HG02610 (cell line): ENCODE data around the gene PNPLA3.
"Not testable (repeated sequence)": the region's sequence is repeated elsewhere in the genome, so short reads cannot be mapped to it uniquely, and the experiment has no call there.

ENCODE experiments used
- ATAC-seq: cut with Tn5 transposase; IDR thresholded peaks from one replicate; pipeline ENCODE4 v1.9.1; 2021; ENCODE audit warnings: mild to moderate bottlenecking, moderate library complexity; ENCODE audit not compliant: unreplicated experiment

PNPLA3 gene

DNA sequence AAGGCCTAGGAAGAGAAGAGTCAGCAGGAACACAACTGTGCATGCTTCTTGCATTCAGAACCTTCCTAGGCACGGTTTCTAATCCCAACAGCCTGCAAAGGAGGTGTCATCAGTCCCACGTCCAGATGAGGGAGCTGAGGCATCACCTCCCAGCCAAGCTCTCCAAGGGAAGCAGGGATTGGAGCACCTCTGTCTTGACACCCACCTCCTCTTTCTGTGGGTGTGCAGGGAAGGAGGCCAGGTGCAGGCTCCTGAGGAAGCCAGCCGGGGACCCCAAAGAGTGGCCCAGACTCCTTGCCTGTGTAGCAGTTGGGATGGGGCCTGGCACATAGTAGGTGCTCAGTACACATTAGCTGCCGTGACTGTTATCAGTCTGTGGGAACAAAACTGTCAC lies 33.7 kb upstream of the PNPLA3 start:
- ATAC-seq, result no peak

DNA sequence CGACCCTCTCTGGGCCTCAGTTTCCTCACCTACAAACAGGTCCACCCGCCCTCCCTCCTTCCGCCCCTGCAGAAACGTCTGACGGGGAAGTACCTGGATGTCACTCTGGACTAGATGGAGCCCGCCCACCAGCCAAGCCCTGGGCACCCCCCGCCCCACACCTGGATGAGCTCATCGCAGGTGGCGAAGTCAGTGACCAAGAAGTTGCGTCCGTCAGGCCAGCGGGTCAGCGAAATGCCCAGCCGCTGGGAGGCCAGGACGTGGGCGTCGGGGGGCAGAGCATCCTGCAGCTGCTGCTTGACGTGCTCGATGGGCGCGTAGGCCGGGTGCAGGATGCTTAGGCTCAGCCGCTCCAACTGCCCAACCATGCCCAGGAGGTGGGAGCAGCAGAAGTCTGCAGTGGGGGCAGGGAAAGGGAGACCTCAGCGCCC lies 32.7 kb upstream of the PNPLA3 start:
- ATAC-seq, result no peak

DNA sequence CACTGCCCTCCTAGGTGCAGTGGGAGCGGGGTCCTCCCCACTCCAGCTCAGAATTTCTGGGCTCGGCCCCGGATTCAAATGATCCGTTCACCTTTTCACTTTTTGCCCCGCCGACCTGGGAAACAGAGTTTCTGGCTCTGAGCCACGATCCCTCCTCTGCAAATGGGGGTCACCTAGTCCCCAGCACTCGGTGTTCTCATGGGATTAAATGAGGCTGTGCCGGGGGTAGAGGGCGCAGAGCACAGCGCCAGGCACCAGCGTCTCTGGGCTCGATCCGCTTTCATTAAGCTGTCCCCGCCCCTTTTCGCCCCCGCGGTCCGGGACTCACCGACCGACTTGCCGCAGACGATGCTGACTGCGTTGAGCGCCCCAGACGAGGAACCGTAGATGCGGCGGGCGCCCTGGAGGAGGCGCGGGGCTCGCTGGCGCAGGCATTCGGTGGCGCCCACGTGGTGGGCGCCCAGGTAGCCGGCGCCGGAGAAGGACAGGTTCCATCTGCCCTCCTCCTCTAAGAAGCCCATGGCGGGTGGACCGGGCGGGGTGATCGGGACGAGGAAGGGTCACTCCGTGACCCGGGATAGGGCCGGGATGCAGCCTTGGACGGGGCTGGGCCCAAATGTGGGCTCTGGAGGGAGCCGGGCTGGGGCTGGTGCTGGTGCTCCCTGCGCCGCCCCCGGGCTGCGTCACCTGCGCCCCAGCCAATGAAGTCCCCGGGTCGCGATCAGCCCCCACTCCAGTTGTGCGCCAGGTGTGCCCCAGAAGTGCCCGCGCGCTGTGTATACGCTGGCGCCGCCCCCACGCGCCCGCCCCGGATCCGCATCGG lies 32.0 kb upstream of the PNPLA3 start, which contains the start of gene PNPLA5:
Gene PNPLA5 (minus strand): TSS at position 654 of the 823 bp plus-strand sequence. CDS start 133 bp downstream, at position 521.
- ATAC-seq, result no peak

DNA sequence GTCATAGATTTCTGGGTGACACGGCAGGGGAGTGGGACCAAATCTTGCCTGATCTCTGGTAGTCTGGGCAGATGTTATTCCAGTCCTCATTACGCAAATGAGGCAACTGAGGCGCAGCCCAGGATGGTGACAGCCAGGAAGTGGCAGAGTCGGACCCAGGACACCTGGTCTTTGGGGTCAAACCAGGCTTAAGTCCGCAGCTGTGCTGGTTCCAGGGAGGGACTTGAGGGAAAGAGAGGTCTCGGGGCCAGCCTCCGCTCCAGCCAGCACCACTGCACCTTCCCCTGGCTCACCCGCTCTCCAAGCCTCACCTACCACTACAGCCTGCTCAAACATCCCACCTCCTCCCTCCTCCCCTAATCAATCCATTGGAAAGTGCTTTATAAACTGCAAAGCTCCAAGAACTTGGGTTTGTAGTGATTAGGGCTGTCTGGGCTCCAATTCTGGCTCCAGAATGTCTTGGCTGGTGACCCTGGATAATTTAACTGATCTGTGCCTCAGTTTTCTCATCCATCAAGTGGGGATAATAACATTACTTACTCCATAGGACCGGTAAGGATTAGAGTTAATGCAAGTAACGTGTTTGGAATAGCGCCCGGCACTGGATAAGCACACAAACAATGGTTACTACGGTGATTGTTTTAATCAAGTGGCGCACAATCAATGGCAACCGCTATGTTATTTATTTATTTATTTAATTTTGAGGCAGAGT lies 31.3 kb upstream of the PNPLA3 start:
- ATAC-seq, result no peak

DNA sequence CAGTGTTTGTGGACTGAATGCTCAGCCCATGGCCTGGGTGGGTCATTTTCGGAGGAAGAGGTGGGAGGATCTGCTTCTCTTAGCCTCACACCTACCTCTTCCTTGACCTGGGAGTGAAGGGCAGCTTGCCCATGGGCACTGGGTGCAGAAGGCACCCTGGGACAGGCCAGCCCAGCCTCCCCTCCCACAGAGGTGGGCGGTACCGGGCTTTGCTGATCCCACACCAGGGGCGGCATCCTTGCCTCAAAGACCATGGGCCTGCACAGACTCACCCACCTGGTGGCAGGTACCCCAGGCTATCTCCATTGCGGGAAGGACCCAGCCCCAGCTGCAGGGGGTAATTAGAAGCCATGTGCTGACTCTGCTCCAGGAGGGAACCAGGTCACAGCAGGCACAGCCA lies 30.3 kb upstream of the PNPLA3 start:
- no peak for ATAC-seq

DNA sequence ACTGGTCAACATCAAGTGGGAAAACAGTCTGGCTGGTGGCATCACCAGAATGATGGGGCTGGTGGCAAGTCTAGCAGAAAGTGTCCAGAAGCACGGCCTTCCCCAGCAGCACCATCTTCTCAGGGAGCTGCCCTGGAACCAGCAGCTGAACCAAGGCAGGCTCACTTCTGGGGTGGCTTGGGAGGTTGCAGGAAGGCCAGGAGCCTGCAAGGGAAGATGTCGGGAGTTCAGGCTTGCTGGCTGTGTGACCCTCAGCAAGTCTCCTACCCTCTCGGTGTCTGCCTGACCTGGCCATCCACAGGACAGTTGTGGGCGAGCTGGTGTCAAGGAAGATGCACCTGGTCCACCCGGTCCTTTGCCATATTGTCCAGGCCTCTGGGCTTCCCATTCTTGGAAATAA lies 29.5 kb upstream of the PNPLA3 start:
- no peak for ATAC-seq

DNA sequence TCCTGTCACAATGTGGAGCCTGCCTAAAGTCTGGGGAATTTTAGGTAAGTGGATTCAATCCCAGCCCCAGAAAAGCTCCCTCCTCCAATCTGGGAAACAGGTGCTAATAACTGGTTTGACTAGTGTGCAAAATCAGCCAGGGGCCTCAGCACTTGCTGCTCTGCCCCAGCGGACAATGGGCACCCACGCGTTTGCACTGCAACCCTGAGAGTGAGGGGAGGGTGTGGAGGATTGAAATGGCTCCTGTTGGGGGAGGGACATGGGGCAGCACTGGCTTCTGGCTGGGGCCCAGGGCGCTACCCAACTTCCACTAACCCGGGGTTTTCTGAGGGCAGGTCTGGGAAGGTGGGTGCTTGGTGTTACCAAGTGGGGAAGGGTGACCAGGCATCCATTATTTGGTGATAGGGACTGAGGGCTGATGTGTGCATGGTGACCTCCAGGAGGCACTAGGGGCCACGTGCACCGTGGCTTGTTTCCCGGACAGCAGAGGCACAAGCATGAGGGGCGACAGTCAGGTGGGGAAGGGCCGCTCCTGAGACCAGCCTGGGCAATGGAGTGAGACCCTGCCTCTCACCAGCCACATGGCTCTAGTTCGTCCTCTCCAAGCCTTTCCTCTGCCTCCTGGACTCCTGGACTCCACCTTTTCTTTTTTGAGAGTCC lies 27.5 kb upstream of the PNPLA3 start:
- ATAC-seq, result no peak

DNA sequence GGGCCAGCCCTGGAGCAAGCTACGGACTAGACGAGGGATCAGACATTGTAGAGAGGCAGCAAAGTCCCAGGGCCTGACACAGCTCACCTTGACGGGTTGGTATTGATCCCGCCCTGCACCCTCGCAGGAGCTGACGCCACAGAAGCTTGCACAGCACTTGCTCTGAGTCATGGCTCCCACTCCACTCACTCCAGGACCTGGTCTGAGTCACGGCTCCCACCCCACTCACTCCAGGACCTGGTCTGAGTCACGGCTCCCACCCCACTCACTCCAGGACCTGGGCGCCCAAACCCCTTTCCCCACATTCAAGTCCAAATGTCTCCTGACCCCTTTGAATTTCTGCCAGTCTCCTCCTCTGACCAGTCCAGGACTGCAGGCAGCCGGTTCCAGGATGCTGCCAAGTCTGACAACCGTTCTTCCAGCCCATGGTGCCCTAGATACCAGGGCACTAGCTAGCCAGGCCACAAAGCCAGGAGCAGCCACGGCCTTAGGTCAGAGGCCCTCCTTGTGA lies 25.8 kb upstream of the PNPLA3 start:
- ATAC-seq, result no peak

DNA sequence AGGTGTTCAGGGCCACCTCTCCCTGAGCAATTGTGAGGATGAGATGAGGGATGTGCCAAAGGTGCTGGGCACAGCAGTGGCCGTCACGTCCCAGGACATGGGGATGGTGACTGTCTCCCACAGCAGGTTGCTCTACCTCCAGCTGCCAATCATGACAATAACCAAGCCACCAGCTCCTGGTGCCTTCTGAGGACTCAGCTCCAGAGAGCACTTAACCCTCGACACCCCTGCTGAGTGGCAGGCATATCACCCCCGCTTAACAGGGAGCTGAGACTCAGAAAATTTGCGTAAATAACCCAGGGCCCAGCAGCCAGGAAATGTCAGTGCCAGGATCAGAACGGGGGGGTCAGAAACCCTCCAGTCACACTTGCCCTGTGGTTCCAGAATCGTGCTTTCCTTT lies 23.4 kb upstream of the PNPLA3 start:
- ATAC-seq, result no peak

DNA sequence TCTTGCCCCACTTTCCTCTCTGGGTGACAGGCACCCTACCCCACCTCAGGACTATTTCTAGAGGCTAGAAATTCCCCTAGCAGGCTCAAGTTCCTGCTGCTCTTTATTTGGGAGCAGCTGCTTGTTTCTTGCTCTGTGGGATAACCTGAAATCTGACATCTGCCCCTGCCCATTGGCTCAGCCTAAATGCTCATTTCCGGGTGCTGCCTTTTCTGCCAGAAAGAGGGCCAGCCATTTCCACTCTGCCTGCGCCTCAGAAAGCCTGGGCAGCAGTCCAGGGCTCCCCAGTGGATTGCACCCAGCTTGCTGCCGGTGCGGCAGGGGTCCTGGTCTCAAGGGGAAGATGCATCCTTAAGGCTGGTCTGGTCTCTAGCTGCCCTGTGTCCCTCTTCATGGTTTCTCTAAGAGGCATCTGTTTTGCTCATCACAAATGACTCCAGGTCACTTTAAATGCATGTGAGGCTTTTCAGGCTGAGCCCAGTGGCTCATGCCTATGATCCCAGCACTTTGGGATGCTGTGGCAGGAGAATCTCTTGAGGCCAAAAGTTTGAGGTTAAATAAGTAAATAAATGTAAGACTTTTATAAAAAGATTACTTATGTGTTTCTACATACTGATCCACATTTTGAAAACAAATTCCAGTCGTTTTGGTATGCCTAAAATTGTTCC lies 21.5 kb upstream of the PNPLA3 start:
- no peak for ATAC-seq

DNA sequence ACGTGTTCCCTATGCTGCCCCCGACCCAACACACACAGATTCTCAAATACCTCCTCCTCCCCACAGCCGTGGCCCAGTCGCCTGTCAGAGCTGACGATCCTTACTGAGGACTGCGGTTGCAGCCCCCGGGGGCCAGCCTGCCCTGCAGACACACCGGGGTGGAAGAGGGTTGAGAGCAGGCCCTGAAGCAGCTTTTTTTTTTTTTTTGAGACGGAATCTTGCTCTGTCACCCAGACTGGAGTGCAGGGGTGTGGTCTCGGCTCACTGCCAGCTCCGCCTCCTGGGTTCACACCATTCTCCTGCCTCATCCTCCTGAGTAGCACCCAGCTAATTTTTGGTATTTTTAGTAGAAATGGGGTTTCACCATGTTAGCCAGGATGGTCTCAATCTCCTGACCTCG lies 20.6 kb upstream of the PNPLA3 start:
- not testable (repeated sequence) for ATAC-seq

DNA sequence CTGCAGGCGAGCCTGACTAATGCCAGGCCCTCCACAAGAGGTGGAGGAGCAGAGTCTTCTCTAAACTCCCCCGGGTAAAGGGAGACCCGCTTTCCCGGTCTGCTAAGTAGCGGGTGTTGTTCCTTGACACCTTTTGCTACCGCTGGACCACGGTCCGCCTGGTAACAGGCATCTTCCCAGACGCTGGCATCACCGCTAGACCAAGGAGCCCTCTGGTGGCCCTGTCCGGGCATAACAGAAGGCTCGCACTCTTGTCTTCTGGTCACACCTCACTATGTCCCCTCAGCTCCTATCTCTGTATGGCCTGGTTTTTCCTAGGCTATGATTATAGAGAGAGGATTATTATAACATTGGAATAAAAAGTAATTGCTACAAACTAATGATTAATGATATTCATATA lies 19.2 kb upstream of the PNPLA3 start:
- ATAC-seq, result not testable (repeated sequence)

DNA sequence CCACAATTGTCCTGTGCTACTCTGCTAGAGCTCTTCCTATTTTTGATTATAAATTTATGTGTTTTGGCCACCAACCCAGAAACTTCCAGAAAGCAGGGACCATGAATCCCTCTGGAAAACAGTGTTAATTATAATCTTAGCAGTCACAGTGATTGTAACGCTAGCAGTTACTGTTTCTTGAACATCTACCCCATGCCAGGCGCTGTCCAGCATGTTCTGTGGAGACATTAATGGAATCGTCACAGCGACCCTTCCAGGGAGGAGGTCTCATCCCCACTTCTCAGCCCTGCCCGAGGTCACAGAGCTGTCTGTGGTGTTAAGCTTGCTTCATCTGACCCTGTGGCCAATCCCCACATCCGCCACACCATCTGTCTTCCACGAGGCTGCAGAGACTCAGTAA lies 17.9 kb upstream of the PNPLA3 start:
- no peak for ATAC-seq

DNA sequence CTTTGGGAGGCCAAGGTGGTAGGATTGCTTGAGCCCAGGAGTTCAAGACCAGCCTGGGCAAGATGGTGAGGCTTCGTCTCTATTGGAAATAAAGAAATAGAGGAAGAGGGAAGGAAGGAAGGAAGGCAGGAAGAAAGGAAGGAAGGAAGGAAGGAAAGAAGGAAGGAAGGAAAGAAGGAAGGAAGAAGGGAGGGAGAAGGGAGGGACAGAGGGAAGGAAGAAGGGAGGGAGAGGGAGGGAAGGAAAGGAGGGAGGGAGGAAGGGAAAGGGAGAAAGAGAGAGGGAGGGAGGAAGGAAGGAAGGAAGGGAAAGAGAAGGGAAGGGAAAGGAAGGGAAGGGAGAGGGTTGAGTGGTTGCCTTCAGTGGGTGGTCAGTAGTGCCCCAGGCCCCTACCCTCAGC lies 13.9 kb upstream of the PNPLA3 start:
- ATAC-seq, result no peak

DNA sequence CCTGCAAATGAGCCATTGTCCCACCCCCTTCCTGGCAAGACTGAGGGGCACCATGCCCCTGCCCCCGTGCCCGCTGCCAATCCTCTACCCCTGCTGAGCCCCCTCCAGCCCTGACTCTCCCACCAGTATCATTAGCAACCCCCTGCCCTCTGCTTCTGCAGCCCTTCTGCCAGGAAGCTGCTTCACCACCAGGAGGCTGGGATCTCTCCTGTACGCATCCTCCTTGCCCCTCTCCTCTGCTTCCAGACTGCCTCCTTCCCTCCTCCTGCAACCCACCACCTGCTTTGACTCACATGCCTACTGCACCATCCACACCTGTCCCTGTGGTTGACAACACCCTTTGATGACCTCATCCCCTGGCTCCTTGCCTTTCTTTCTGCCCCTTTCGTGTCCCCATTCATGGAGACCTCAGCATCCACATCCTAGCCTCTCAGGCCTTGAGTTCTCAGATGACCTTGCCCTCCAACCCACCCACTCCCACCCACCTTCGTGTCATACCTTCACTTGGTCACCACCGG lies 13.4 kb upstream of the PNPLA3 start:
- ATAC-seq, result no peak

DNA sequence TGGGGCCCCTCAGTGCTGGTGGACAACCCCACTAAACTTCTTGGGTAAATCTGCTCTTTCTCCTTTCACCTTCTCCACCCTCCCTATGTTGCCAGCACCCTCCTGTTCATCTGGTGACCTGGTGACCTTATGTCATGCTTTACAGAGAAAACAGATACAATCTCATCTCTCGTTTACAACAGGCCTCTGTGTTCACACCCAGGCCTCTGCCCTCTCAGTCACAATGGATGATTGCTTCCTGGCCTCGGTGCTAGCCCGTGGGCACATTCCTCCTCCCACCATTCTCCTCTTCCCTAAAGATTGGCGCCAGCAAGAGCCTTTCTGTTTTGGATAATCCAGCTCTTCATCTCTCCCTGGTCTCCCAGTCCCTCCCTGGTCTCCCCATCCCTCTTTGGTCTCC lies 12.3 kb upstream of the PNPLA3 start:
- no peak for ATAC-seq

DNA sequence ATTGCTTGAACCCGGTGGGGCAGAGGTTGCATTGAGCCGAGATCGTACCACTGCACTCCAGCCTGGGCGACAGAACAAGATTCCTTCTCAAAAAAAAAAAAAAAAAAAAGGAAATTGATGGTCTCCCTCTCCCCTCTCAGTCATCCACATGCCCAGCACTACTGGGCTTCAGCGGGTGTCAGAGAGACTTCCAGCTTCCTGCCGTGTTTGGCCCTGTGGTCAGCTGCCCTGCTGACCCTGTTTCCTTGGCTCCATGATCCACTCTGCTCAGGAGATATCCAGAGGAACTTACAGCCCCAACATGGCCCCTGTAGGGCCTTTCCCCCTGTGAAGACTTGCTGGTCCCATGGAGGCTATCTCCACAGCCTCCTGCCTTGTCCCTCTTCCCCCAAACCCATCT lies 6.1 kb upstream of the PNPLA3 start:
- no peak for ATAC-seq

DNA sequence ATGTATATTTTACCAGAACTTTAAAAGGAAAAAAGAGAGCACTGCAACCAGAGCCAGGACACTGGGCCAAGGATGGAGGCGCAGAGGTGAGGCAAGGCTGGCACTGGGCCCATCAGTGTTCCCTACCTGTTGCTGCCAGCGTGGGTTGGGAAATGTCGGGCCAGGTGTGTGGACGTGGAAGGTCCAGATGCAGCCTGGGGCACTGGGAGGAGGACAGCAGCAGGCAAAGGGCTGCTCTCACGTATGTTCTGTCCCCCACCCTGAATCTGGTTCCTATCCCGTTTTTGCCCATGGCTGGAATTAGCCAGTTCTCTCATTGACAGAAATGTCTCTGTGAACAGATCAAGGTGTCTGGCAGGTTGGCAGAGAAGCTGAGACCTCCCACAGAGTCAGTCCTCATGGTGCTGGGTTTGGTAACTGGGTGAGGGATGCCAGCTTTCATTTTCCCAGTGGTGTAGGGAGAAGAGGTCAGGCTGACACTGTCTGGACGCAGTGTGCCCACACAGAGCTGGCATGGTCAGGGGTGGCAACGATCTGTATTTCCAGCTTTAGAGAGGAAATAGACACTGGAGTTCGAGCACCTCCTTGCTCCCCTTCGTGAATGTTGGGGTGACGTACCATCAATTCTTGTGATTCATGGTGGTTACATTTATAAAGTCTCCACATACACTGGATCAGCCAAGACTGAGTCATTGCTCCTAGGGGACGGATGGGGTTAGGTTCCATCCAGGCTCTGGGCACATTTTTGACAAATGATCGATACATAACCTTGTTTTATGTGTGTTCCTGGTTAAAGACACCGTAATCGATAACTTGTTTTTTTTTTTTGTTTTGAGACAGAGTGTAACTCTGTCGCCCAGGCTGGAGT lies 4.3 kb upstream of the PNPLA3 start:
- no peak for ATAC-seq

DNA sequence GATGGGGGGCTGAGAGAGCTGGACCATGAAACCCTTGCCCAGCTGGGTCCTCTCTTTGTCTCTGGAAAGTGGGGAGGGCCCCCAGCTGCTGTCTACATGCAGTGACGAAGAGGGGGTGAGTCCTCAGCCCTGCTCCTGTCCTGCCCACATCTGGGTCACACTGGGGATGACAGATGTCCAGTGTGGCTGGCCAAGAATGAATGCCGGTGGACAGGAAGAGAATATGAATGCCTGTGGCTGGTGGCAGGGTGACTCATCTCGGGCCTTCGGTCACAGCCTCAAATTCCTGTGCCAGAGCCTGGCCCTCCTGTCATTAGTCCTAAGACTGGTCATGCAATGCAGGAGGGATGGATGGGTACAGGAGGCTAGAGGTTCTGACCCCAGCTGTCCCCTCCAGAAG lies 2.2 kb upstream of the PNPLA3 start:
- no peak for ATAC-seq

DNA sequence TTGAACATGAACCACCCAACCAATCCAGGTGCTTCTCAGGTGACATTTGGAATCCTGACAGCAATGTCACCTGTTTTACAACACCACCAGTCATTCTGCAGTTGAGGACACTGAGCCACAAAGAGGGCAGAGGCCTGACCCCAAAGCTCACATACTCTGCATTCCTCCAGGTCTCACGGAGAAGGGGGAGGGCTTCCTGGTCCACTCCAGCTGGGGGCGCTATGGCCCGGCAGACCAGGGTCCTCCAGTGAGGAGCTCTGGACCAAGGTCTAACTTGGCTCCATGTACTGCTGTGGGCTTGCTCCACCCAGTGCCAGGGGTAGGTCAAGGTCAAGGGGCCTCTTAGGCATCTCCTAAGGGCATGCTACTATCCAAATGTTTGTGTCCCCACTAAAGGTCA lies 1.5 kb upstream of the PNPLA3 start:
- no peak for ATAC-seq
